DMS79 (cell line): ENCODE results near the gene SSH3.
A peak's percentile ranks its signal among the peaks of the same experiment; 100 is the strongest.

Experiments
- DNase-seq: peaks from one replicate; lab custom pipeline; 2025; lab: John Stamatoyannopoulos, UW

The SSH3 gene

GRCh38 chr11:67293090-67293489, 10.2 kb upstream of the SSH3 start:
- DNase-seq = no peak

DNA sequence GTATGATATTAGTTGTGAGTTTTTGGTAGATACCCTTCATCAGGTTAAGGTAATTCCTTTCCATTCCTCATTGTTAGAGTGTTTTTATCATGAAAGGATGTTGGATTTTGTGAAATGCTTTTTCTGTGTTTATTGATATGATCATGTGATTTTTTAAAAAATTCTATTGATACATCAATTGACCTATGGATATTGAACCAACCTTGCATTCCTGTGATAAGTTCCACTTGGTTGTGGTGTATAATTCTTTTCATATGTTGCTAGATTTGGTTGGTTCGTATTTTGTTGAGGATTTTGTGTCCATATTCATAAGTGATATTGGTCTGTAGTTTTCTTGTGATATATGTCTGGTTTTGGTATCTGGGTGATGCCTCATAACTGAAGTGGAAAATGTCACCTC, 7.5 kb upstream of the SSH3 start:
- DNase-seq = no peak

DNA sequence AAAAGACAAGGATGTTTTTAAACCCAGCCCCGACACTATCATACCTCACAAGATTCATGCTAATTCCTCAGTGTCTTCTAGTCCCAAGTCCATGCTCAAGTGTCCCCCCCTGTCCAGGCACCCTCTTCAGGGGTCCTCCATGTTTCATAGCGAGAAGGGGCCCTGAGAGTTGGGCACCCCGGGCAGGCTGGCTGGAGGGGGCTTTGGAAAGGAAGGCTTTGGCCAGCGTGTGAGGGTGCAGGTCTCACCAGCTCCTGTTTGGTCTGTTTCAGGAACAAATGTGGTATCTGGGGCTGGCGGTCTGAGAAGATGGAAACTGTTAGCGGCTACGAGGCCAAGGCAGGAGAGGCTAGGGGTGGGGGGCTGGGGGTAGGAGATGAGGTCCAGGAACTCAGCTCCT, 4.5 kb upstream of the SSH3 start:
- no peak for DNase-seq

DNA sequence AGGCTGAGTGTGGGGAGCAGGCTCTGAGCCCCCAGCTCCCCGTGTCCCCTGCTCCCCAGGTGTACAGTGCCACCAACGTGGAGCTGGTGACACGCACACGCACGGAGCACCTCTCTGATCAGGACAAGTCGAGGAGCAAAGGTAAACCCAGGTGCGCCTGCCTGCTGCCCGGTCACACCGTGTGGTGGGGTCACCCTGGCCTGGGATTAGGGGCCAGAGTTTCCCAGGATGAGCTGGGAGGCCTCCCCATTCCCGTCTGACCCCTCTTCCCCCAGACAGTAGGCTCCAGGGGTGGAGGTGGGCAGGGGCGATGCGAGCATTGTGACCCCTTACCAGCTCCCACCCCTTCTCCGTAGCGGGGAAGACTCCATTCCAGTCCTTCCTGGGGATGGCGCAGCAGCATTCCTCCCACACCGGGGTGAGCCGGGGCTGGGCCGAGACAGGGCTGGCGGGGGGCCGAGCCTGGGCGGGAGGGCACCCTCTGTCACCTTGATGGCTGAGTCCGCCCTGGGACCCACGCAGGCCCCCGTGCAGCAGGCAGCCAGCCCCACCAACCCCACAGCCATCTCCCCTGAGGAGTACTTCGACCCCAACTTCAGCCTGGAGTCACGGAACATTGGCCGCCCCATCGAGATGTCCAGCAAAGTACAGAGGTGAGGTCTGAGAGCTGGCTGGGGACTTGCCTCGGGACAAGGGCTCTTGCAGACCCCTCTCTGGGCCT, 3.7 kb upstream of the SSH3 start:
- DNase-seq = no peak

DNA sequence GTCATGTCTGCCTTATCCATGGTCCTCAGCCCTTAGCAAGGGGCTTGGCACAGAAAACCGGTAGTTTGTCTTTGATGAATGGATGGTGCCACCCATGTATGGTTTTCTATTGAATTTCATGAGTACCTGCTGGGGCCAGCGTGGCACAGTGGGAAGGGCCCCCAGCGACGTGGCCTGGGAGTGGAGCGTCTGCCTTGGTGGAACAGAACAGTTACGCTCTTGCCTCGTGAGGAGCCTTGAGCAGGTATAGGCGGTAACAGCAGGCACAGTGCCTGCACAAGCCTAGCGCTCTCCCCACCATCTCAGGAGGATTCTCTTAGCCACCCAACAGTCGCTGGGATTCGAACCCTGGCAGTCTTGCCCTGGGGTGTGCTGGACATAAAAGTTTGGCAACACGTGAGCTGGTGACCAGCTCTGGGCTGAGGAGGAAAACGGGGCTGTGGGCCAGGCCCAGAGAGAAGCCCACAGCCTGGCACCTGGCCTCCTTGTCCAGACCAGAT, 3.0 kb upstream of the SSH3 start:
- no peak for DNase-seq

GRCh38 chr11:67300756-67301312, 2.5 kb upstream of the SSH3 start:
- no peak for DNase-seq

DNA sequence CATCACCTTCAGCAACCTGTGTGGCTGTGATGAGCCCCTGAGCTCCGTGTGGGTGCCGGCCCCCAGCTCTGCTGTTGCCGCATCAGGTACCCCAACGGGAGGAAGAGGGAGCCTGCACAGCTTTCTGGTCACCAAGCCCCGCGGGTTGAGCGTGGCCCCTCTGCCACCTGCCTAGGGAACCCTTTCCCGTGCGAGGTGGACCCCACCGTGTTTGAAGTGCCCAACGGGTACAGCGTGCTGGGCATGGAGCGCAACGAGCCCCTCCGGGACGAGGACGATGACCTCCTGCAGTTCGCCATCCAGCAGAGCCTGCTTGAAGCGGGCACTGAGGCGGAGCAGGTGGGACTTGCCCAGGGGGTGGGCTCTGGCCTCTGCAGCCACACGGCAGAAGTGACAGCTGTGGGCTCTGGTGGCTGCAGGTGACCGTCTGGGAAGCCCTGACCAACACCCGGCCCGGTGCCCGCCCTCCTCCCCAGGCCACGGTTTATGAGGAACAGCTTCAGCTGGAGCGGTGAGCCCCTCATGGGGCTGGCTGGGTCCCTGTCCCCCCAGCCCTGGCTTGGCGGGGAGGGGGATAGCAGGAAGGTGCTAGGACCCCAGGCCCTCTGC, 1.9 kb upstream of the SSH3 start:
- DNase-seq = no peak

DNA sequence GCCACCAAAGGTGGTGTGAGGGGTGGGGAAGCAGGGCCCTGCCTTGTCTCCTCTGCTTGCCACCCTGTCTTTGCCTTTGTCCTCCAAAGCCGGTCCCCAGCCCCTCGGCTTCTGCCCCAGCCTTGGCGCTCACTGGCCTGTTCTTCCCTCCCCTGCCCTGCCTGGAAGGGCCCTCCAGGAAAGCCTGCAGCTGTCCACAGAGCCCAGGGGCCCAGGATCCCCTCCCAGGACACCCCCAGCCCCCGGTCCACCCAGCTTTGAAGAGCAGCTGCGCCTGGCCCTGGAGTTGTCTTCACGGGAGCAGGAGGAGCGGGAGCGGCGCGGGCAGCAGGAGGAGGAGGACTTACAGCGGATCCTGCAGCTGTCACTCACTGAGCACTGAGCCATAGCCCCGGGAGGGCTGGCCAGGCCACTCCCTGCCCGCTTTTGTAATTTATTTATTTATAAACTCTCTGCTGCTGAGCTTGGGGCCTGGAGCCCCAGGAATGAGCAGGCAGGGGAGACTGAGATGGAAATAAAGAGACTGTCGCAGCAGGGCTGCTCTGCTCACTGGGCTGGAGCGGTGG, 1.3 kb upstream of the SSH3 start:
- peak; percentile 32 for DNase-seq

- peak; percentile 50 for DNase-seq
Measured at GRCh38 chr11:67302571-67303131, 679 bp upstream of the SSH3 start.

DNA sequence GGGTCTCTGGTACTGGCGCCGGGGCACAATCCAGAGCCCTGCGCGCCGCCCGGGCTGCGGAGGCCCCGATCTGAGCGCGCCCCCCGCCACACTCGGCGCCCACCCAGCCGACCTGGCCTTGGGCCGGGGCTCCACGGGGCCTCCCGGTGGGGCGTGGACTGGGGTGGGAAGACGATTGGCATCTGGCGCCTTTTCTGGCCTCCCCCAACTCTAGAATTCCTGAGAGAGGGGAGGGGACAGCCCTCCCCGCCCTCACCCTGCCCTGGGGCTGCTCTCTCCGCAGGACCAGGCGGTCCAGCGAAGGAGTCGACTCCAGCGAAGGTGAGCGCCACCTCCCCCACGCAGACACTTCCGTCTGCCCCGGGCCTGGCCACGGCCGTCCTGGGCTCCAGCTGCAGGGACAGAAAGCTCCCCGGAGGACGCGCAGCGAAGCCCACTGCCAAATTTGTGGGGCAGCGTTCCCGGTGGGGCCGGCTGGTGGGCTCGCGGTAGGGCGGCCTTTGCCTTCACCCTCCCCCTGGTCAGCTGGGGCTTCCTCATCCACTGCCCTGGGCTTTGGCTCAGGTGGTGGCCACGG, 593 bp downstream of the SSH3 start:
- no peak for DNase-seq

GRCh38 chr11:67304511-67305113, 1.3 kb downstream of the SSH3 start:
- DNase-seq = no peak

DNA sequence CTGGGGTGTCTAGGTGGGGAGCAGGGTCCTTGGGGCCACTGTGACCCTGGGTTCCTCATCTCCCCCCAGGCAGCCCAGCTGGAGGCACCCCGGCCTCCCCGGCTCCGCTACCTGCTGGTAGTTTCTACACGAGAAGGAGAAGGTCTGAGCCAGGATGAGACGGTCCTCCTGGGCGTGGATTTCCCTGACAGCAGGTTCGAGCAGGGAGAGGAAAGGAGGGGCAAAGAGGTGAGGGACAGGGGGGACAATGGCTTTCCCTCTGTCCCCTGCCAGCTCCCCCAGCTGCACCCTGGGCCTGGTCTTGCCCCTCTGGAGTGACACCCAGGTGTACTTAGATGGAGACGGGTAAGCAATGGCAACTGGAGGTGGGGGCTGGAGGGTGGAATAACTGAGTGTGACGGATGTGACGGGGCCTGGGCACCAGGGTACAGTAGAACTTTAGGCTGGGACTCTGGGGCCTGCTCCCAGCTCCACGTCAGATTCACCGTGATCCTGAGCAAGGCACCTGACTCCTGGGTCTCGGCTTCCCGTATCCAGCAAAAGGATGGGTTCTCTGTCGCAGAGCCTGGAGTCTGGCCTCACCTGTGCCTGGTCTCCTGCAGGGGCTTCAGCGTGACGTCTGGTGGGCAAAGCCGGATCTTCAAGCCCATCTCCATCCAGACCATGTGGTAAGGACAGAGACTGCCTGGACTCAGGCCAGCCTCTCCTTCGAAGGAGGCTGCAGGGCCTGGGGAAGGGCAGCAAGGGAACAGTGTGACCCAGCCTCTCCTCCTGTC, 3.6 kb downstream of the SSH3 start:
- DNase-seq = no peak

GRCh38 chr11:67307545-67308001, 4.2 kb downstream of the SSH3 start:
- DNase-seq = no peak

GRCh38 chr11:67308031-67308866, 4.9 kb downstream of the SSH3 start:
- no peak for DNase-seq

DNA sequence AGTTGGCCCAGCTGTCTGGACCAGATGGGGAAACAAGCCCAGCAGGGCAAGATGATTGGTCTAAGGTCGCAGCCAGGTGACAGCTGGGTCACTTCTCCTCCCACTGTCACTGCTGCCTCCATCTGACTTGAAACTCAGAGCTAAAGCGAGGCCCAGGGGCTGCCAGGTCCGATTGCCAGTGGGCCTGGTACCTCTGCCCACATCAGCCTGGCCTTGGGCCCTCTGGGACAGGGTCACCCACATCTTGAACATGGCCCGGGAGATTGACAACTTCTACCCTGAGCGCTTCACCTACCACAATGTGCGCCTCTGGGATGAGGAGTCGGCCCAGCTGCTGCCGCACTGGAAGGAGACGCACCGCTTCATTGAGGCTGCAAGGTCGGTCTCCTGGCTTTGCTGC, 5.8 kb downstream of the SSH3 start:
- no peak for DNase-seq

DNA sequence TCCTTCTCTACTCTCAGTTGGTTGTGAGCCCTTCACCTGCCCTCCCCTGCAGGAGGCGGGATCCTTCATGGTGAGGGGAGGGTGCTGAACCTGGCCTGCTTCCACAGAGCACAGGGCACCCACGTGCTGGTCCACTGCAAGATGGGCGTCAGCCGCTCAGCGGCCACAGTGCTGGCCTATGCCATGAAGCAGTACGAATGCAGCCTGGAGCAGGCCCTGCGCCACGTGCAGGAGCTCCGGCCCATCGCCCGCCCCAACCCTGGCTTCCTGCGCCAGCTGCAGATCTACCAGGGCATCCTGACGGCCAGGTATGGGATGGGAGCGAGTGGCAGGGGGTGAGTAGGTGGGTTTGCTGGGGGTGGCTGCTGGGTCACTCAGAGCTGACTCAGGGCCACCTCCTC, 6.3 kb downstream of the SSH3 start:
- DNase-seq = no peak

DNA sequence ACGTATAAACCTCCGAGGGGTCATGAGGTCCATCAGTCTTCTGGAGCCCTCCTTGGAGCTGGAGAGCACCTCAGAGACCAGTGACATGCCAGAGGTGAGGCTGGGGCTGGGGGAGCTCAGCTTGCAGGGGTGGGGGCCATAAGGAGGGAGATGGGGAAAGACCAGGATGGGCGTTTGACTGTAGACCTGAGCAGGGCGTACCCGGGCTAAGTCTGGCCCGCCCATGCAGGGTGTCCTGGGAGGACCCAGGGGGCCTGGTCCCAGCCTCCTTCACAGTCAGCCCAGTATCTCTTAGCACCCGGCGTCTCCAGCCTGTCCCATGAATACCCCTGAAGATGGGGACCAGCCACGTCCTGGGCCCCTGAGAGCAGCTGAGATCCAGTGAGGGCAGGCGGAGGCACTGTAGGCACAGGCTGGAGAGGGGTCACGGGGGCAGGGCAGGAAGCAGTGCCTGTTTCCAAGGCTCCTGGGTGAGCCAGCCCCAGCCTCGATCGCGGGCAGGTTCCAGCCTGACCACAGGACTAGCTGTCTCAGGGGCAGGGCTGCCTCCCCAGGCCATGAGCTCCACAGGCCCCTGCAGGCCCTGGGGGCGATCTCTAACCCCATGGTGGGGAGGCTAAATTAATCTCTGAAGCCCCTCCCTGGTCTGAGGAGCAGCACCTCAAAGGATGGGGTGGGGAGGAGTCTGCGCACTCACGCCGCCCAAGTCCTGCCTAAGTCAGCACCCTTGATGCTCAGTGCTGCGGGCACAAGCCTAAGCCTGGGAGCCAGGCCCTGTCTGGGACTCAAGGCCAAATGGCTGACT, 7.1 kb downstream of the SSH3 start:
- DNase-seq = no peak

GRCh38 chr11:67311051-67311555, 7.8 kb downstream of the SSH3 start:
- no peak for DNase-seq

DNA sequence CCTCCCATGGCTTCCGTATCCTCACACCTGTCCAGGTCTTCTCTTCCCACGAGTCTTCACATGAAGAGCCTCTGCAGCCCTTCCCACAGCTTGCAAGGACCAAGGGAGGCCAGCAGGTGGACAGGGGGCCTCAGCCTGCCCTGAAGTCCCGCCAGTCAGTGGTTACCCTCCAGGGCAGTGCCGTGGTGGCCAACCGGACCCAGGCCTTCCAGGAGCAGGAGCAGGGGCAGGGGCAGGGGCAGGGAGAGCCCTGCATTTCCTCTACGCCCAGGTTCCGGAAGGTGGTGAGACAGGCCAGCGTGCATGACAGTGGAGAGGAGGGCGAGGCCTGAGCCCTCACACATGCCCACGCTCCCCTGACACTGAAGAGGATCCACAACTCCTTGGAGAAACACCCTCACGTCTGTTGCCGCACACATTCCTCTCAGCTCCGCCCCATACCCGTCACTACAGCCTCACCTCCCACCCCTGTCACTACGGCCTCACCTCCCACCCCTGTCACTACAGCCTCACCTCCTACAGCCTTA, 8.3 kb downstream of the SSH3 start:
- DNase-seq = no peak
